Measurements from ENCODE around the gene RESP18.
A peak's percentile ranks its signal among the peaks of the same experiment; 100 is the strongest.
"Not testable (repeated sequence)": the region's sequence is repeated elsewhere in the genome, so short reads cannot be mapped to it uniquely, and the experiment has no call there.

Gene RESP18

DNA sequence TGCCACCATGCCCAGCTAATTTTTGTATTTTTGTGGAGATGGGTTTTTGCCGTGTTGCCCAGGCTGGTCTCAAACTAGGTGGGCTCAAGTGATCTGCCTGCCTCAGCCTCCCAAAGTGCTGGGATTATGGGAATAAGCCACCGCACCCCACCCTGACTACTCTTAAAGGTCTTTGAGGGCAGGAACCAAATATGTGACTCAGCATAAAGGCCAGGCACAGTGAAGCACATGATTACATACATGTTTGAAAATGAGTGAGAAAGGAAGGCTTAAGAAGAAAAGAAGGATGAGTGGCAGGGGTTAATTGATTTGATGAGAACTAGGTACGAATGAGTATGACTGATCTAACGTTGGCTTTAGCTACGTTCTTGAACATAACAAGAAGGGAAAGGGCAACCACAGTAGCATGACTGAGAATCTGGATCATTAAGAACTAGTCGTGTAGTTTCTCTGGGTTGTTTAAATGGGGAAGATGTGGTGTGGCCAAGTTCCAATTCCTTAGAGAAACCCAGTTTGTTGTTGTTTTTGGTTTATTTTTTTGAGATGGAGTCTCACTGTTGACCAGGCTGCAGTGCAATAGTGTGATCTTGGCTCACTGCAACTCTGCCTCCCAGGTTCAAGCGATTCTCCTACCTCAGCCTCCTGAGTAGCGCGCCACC, 6.8 kb downstream of the RESP18 start:
- no peak for DNase-seq (ENCODE audit: low read depth)

DNA sequence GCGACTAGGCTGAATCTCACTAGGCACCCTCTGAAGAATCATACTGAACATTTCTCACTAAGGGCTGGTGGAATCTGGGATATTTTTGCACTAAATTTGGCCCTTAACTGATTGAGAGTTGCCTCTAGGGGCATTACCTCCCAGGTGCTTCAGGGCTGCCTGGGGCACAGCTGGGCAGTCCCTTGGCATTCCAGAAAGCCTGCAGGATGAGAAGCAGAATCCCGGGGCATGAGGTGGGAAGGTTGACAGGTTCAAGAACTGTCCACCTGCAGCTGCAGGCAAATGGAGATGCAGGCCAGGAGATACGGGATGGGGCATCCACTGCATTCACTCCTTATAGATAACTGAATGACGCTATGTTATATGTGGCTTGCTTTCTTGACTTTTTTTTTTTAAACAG, 7.4 kb downstream of the RESP18 start:
- DNase-seq (ENCODE audit: low read depth): no peak

DNA sequence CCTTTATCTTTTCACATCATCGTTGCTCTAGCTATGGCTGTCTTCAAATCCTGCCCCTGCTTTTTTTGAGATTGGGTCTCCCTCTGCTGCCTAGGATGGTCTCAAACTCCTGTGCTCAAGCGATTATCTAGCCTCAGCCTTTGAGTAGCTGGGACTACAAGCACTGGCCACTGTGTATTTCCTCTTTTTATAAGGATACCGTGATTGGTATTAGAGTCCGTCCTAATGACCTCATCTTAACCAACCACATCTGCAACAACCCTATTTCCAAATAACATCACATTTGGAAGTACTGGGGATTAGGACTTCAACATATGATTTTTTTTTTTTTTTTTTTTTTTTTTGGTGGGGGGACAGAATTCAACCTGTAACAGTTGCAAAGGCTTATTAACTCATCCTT, 9.1 kb downstream of the RESP18 start:
- no peak for DNase-seq (ENCODE audit: low read depth)

DNA sequence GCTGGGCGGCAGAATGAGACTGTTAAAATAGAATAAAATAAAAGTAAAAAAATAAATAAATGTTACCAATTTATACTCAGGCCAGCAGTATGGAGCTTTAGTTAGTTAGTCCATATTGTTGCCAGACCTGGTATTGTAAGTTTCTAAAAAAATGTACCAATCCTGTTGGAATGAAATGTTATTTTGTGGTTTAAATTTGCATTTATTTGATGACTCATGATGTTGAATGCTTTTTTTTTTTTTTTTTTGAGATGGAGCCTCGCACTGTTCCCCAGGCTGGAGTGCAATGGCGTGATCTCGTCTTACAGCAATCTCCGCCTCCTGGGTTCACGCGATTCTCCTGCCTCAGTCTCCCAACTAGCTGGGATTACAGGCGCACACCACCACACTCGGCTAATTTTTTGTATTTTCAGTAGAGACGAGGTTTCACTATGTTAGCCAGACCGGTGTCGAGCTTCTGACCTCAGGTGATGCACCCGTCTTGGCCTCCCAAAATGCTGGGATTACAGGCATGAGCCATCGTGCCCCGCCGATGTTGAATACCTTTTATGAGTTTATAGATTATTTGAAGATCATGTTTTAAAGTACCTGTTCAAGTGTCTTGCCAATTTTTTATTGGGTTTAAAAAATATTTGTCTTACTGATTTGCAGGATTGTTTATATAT, 17.6 kb downstream of the RESP18 start:
- no peak for DNase-seq (ENCODE audit: low read depth)

DNA sequence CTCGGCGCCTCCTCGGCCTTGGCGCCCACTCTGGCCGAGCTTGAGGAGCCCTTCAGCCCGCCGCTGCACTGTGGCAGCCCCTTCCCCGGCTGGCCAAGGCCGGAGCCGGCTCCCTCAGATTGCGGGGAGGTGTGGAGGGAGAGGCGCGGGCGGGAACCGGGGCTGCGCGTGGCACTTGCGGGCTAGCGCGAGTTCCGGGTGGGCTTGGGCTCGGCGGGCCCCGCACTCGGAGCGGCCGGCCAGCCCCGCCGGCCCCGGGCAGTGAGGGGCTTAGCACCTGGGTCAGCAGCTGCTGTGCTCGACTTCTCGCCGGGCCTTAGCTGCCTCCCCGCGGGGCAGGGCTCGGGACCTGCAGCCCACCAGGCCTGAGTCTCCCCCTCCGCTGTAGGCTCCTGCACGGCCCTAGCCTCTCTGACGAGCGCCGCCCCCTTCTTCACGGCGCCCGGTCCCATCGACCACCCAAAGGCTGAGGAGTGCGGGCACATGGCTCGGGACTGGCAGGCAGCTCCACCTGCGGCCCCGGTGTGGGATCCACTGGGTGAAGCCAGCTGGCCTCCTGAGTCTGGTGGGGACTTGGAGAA, 19.8 kb downstream of the RESP18 start:
- DNase-seq (ENCODE audit: low read depth): not testable (repeated sequence)

DNA sequence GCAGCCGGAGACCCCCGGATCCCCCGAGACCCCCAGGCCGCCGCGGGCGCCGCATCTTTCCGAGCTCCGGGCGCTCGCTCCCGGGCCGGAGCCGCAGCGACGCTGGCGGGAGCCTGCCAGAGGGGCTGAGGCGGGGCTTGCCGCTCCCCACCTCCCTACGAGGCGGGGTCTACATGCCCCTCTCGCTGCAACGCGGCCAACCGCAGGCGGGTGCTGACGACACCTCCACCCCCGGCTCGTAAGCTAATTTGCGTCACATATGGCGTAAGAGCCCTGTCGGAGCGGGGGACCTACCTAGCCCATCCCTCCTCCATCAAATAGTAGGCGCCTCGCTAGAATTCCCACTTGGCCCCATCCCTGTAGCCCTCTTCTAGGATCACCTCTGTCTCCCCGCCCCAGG, 23.3 kb downstream of the RESP18 start, which contains the start of gene PTPRN:
Gene PTPRN, minus strand, starts transcription at position 124 of the 400 bp plus-strand sequence. Its CDS starts 69 bp downstream, at position 55.
- no peak for DNase-seq (ENCODE audit: low read depth)

DNA sequence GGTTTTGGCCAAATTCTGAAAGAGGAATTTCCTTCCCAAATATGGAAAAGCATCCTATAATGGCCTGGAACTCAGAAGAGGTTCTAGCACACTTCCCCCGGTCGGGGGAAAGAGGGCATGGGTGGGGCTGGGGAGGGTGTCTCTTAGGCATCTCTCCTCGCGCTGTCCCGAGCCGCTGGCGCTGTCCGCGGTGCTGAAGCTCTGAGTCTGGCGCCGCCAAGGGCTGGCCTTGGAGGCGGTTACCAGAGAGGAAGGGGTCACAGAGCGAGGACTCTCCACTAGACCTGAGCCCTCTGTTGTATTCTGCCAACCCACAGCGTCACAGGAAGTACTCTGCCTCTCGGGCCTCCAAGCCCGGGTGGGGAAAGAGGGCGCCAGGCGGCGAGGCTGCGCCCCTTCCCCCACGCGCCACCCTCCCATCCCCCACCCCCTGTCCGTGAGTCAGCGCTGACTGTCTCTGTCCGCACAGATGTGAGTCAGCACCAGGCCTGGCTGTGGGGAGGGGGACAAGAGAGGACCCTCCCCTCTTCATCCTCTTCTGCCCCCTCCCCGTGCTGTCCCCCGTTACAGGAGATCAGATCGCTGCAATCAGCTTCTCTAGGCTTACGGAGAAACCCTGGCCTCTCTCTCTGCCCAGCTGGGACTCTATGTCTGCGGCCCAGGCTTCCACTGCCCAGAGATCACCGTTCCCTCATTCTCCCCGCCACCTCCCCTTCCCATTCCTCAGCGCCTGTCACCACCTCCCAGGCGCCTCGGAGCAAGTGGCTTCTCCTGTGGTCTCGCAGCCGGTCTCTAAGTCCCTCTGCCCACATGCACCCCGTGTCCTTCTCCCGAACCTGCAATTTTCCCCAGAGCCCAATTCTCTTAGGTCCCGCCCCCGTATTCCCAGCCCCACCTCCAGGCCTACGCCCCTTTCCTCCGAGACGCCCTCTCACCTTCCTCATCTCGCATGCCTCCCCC, 24.1 kb downstream of the RESP18 start:
- peak; percentile 57 for DNase-seq (ENCODE audit: low read depth)

DNA sequence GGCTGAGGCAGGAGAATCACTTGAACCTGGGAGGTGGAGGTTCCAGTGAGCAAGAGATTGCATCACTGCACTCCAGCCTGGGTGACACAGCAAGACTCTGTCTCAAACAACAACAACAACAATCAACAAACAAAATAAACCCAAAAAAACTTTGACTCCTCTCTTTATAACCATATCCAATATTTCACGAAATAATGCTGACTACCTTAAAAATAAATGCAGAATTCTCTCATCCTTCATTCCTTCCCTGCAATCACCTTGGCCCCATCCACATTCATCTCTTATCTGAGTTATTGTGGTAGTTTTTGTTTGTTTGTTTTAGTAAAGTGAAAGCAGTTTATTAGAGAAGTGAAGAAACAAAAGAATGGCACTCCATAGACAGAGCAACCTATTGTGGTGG, 26.5 kb downstream of the RESP18 start:
- no peak for DNase-seq (ENCODE audit: low read depth)

DNA sequence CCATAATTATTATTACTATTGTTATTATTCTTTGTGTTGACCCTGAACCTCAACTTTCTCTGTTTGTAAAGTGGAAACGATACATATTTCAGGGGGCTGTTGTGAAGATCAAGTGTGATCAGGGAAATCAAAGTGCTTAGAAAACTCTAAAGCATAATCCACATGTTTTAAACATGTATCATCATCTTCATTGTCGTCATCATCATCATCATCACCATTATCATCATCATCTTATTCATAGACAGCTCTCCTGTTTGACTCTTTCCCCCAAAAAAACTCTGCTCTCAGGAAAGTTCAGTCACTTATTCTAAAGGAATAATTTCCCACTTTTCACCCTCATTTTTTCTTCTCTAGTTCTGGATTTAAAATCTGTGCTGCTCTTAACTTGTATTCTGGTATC, 28.3 kb downstream of the RESP18 start:
- no peak for DNase-seq (ENCODE audit: low read depth)

DNA sequence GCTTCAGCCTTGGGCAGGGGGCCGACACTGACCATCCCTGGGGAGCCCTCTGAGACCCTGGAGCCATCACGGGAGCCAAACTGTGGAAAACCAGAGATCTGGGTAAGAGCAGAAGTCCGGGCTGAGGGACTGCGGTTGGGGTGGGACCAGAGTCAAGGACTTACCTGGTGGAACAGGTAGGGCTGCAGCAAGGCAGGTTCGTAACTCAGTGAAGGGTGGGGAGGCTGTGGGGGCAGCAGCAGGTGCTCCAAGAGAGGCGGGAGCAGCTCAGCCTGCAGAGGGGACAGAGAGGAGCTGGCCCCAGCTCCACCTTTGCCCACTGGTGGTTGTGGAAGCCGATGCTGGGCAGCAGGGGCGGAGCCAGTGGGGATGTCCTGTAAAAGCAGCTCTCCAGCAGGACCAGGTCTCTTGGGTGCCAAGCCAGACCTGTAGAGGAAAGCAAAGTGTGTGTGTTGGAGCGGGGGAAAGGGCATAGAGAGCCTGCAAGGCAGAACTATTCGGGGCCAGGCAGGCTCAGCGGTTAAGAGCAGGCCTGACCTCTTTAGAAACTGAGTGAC, 30.1 kb downstream of the RESP18 start:
- DNase-seq (ENCODE audit: low read depth): no peak

DNA sequence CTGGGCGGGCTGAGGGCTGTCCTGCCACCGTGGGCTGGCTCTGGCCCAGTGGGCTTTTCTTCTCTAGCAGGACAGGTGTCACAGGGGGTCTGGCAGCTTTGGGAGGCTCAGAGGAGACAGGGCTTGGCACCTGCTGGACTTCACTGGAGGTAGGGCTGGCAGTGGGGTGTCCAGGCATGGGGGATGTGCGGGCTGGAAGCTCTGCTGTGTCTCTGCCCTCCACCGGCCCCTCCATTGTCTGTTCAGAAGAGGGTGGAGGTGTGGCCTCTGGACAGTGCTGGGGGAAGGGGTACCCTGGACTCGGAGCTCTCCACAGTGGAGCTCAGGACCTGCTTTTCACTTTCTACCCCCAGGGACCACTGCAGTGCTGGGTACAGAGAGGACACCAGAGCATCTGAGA, 32.5 kb downstream of the RESP18 start:
- DNase-seq (ENCODE audit: low read depth): no peak

DNA sequence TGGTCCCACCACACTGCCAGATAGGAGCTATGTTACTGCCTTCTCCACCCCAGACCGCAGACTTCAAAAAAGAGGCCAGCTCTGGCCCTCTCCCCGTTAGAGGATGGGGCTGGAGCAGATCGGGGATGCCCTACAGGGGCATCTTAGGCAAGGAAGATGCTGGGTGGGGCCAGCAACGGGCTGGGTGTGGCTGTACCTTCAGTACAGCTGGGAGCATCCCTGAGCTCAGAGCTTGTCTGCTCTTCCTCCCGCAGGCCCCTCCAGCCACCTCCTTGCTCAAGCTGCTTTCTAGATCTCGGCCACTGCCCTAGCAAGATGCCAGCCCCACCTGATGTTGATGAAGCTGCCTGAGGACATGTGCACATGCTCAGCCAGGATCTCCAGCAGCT, 33.2 kb downstream of the RESP18 start:
- DNase-seq (ENCODE audit: low read depth): no peak

DNA sequence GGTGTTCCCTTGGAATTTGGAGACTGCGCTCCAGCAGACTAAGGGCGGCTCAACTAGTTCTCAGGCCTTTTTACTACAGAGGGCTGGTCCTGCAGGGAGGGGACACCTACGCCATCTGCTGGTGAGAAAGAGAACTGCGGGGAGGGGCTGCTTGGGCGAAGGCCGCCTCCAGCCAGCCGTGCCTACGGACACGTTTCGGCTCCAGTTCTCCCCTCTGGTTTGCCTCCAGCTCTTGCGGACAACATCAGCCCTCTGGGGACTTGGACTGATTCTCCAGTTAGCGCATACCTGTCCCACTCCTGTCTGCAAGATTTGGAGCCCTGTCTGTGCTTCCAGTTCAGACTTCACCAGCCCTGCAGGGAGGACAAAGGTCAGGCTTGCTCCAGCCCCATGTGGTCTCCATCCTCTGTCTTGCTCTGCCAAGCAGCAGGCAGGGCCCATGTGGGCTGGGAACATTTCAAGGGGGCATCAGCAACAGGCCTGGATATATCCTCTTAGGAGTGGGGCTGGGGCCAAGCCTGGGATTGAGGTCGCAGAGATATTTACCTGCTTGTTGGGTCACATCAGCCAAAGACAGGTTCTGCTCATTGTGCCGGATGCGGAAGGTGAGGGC, 33.7 kb downstream of the RESP18 start:
- DNase-seq (ENCODE audit: low read depth): peak; percentile 83

DNA sequence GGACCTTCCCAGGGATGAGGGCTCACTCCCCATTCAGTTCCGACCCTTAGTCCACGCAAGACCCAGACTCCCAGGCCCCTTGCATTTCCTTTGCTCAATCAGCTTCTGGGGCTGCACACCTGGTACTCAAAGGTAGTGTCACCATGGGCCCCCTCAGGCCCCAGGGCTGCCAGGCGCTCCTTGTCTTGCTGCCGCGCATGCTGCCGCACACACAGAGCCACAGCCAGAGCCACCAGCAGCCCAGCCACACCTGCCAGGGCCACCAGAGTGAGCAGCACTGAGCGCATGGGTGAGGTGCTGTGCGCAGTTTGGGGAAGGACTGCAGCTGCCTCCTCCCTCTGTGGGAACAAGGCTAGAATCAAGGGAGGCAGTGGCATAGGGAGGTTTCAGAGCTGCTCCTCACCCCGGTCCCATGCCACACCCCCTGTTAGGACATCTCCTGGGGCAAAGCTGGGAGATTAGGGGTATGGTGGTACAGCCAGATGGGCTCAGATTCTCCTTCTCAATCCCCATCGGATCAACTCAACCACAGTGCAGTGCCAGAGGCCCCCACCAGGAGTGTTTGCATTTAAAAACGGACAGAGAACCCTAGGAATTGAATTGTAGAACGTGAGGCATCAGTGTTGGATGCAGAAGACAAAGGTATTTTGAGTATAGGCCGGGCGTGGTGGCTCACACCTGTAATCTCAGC, 34.6 kb downstream of the RESP18 start:
- DNase-seq (ENCODE audit: low read depth): no peak

DNA sequence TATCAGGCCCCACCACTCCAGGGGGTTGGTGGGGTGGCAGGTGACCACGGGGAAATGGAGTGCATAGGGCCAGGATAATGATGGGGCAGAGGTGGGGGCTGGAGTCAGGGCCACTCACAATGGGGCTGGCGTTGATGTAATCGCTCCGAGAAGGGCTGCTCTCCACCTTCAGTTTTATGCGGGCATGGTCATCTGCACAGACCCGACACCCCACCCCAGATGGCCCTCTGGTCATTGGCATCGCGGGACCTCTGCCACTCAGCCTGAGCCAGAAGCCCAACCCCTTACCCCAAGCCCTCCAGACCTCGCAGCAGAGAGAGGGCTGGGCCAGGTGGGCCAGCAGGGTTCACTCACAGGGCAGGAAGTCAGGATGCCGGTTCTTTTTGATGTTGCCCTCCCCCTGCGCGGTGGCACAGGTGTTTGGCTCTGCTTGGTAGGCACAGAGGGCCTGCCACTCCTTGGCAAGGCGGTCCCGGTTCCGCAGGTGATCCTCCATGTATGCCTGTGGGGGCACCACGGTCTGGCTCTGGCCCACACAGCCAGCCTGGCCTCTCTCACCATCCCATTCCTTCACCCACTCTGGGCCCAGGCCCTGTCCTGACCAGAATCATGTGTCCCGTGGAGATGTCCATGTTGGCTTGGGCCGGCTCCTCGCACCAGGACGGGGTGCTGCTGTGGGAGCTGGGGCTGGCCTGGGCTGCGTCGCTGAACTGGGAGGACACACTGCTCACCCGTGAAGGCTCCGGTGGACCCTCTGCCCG, 35.7 kb downstream of the RESP18 start:
- no peak for DNase-seq (ENCODE audit: low read depth)

DNA sequence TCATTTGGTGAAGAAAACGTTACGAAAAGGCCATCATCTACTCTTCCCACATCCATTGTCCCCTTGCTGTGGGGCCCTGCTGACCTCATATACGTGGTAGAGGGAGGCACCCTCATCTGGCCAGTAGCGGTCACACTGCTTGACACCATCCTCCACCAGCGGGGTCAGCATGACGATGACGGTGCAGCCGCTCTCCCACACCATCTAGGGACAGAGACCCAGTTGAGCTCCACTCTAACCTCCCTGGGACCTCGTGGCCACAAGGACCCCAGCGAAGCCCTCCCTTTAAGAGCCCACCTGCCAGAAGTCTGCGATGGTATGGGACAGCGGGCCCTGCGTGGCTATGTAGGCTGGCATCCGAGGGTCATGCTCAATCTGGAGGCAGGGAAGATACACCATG, 36.4 kb downstream of the RESP18 start:
- no peak for DNase-seq (ENCODE audit: low read depth)

DNA sequence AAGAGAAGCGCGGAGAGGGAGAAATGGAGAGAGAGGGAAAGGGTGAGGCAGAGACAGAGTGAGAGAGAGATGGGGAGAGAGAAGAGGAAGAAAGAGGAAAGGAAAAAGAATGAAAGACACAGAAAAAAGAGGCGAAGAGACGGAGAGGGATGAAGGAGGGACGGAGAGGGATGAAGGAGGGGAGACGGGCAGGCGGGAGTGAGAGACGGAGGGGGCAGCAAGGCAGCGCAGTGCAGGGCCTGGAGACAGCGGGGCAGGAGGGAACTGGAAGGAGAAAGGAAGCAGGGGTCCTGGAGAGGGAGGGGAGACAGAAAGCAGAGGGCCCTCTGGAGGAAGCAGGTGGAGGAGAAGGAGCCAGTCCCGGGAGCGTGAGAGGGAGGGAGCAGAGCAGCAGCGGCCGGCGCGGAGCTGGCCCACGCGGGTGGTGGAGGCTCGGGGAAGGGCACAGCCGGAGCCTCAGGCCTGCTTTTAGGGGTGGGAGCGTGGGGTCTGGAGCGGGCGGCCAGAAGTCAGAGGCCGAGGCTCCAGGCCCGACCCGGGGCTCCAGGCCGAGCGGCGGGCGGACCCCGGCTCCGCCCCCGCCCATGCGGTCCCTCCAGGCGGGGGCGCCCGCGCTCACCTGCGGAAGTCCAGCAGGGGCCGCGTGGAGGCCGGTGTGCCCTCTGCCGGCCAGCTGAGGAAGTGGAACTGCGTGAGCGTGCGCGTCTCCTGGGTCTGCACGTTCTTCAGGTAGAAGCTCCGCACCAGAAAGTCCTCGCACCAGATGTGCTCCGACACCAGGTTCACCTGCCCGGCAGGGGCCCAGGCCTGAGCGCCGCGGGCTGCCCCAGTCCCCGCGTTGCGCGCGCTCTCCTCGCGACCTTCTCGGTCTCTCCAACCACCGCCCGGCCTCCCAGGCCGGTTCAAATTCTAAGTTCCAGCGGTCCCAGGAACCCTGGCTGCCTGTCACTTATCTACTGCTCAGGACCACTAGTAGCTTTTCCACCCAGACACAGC, 37.9 kb downstream of the RESP18 start:
- peak; percentile 80 for DNase-seq (ENCODE audit: low read depth)

DNA sequence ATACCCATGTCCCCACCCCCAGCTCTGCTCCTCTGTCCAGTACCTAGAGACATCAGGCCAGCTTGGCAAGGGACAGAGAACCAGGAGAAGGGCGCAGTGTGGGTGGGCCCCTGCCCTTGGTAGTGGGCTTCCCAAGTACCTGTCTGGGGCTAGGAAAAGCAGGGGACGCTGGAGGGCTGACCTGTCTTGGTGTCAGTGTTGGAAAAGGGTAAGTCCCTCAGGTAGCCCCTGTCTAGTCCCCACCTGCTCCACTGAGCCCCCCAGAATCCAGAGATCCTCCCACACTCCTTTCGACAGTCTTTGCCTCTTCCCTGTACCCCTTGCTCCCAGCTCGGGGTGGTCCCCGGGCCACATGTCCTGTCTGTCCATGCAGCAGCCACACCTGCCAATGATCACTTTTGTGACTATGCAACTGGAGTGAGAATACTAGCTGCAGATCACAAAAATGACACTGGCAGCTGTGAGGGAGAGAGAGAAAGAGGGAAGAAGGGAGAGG, 38.8 kb downstream of the RESP18 start:
- DNase-seq (ENCODE audit: low read depth): no peak

DNA sequence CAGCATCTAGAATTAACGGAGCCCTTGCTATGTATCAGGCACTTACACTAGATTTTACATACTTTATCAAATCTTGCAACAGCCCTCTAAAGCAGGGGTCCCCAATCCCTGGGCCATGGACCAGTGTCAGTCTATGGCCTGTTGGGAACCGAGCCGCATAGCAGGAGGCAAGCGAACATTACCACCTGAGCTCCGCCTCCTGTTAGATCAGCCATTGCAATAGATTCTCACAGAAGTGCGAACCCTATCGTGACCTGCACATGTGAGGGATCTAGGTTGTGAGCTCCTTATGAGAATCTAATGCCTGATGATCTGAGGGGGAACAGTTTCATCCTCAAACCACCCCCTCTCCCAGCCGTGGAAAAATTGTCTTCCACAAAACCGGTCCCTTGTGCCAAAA, 39.9 kb downstream of the RESP18 start:
- DNase-seq (ENCODE audit: low read depth): no peak

Measured in stimulated activated CD8-positive, alpha-beta memory T cell treated with anti-CD3 and anti-CD28 coated beads, Interleukin-4, amount 100 ng/mL, for 24 hours (primary cell).